ENCODE measurements around the gene DNAH7.
A peak's percentile ranks its signal among the peaks of the same experiment; 100 is the strongest.

DNAH7 gene

GRCh38 chr2:196068271-196069209 lies at the start of gene DNAH7:
TSS of gene DNAH7 (minus strand) at chr2:196068837. CDS start at chr2:196068711, 126 bp downstream.
- TF ChIP-seq CTCF (IDR thresholded peaks at IDR 0.05; ENCODE audit: extremely low read depth, missing control alignments): peak; percentile 94
- peak; percentile 83 for DNase-seq (ENCODE audit: low spot score)

GRCh38 chr2:196117214-196117705 lies 48.6 kb upstream of the DNAH7 start:
- DNase-seq (ENCODE audit: low spot score): no peak
- TF ChIP-seq CTCF (IDR thresholded peaks at IDR 0.05; ENCODE audit: extremely low read depth, missing control alignments): no peak

GRCh38 chr2:196113061-196113974 lies 44.7 kb upstream of the DNAH7 start:
- DNase-seq (ENCODE audit: low spot score): no peak

GRCh38 chr2:196112418-196113034 lies 43.9 kb upstream of the DNAH7 start:
- no peak for DNase-seq (ENCODE audit: low spot score)

More at GRCh38 chr2:196113061-196113974, 44.7 kb upstream of the DNAH7 start:
- TF ChIP-seq CTCF (IDR thresholded peaks at IDR 0.05; ENCODE audit: extremely low read depth, missing control alignments): no peak

GRCh38 chr2:196108604-196109003 lies 40.0 kb upstream of the DNAH7 start:
- DNase-seq (ENCODE audit: low spot score): no peak
- TF ChIP-seq CTCF (IDR thresholded peaks at IDR 0.05; ENCODE audit: extremely low read depth, missing control alignments): no peak

More at GRCh38 chr2:196112418-196113034, 43.9 kb upstream of the DNAH7 start:
- TF ChIP-seq CTCF (IDR thresholded peaks at IDR 0.05; ENCODE audit: extremely low read depth, missing control alignments): no peak

GRCh38 chr2:196105951-196106350 lies 37.3 kb upstream of the DNAH7 start:
- no peak for TF ChIP-seq CTCF (IDR thresholded peaks at IDR 0.05; ENCODE audit: extremely low read depth, missing control alignments)
- DNase-seq (ENCODE audit: low spot score): no peak

All from GM20000 (cell line).